ENCODE results near the gene CCSAP.

GRCh38 chr1:229325401-229325800, 17.4 kb downstream of the CCSAP start:
- TF ChIP-seq GATA3 (IDR thresholded peaks at IDR 0.05; ENCODE audit: low read depth, low read length) (no peak), GATA2 (IDR thresholded peaks at IDR 0.05; ENCODE audit: low read depth, low read length) (no peak)

All from SH-SY5Y (cell line).